GM23338 (cell line): ENCODE measurements around the gene FHAD1.

ENCODE experiments used
- CTCF ChIP-seq, 2 experiments: fragments of 200-600 bp in 1 of 2; sonication (generic) in 1 of 2; conservative IDR thresholded peaks; 2 replicates each; pipeline versions ENCODE4 v1.5.1 to v1.6.1; 2016 to 2017; ENCODE audit warnings: antibody characterized with exemption in 2 of 2, low read depth in 2 of 2, mild to moderate bottlenecking in 2 of 2, moderate library complexity in 1 of 2
- EZH2 ChIP-seq: fragments of 200-600 bp; sonication (generic); IDR thresholded peaks from one replicate; pipeline ENCODE4 v1.8.0; 2017; ENCODE audit warnings: antibody characterized with exemption, mild to moderate bottlenecking, low read depth; ENCODE audit not compliant: unreplicated experiment
- EZH2phosphoT487 ChIP-seq: fragments of 200-600 bp; sonication (generic); IDR thresholded peaks from one replicate; pipeline ENCODE4 v1.8.1; 2018; ENCODE audit warnings: antibody characterized with exemption; ENCODE audit not compliant: unreplicated experiment
- ZNF331 ChIP-seq: fragments of 250-450 bp; sonication (Bioruptor Pico); IDR thresholded peaks from 2 replicates; pipeline ENCODE4 v1.5.0; 2020; ENCODE audit warnings: low read depth, mild to moderate bottlenecking, moderate library complexity

- no peak for TF ChIP-seq CTCF (conservative IDR thresholded peaks at IDR 0.05; ENCODE audit: low read depth in 2 of 2)
- no peak for TF ChIP-seq EZH2phosphoT487
- no peak for TF ChIP-seq EZH2
- TF ChIP-seq ZNF331 (CRISPR knock-in tag) = no peak
These were observed 35.9 kb downstream of the FHAD1 start for GRCh38 chr1:15282810-15283474.
